ENCODE measurements around the gene AIFM3. TPM values are rescaled to one million over a fixed set of nuclear protein-coding genes. Genes with fewer than 3 reads are reported as not detected.

Gene AIFM3
- total RNA-seq, 1 experiment from 2014 or later: 9.7 TPM

DNA sequence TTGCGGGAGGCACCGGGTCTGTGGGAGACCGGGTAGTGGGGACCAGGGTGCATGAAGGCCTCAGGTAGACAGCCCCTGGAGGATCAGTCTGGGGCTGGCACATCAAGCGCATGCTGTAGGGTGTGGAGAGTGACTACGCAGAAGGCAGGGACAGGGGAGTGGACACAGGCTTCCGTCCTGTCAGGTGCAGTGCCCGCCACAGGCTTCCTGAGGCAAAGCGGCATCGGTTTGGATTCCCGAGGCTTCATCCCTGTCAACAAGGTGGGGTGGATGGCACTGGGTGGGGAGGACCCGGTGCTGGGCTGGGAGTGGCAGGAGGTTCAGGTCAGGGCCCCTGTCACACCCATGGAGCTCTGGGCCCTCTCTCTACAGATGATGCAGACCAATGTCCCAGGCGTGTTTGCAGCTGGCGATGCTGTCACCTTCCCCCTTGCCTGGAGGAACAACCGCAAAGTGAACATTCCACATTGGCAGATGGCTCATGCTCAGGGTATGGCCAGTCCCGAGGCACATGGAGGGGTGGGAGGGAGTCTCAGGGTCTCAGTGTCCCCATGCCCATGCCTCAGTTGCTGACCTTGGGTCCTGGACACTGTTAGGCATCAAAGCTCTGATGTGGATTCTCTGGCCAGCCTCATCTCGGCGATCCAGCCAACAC lies 10.6 kb downstream of the AIFM3 start:
- Histone ChIP-seq H3K9me3 (ENCODE audit: control insufficient read depth in 1 of 2, insufficient read depth in 1 of 2, low read depth in 1 of 2, low read length in 2 of 2) (peaks cover 4 to 10% of the 10 kb centered on the region in 2 experiments; a peak in 1 of 4 replicates), H3K9ac (ENCODE audit: low read length) (no peak overlapping the region), H4K20me1 (ENCODE audit: insufficient read depth) (no peaks in the 10 kb centered on the region), H3K36me3 (ENCODE audit: control insufficient read depth in 1 of 2, insufficient read depth in 2 of 2, low read length in 2 of 2) (no peaks in the 10 kb centered on the region), H3K4me2 (ENCODE audit: low read length) (no peak overlapping the region), H3K9me2 (ENCODE audit: insufficient read depth) (no peaks in the 10 kb centered on the region), H3K27ac (ENCODE audit: low read depth, low read length) (no peak overlapping the region), H3K4me3 (replicated peaks in 1 of 2; ENCODE audit: low read depth in 1 of 2, low read length in 2 of 2) (no peak overlapping the region), H3K79me2 (ENCODE audit: insufficient read depth, low read length) (peaks cover 7% of the 10 kb centered on the region), H3K27me3 (ENCODE audit: insufficient read depth, low read length) (no peaks in the 10 kb centered on the region), H3K4me1 (ENCODE audit: control insufficient read depth in 1 of 2, insufficient read depth in 2 of 2, low read length in 2 of 2) (peaks cover 3 to 11% of the 10 kb centered on the region in 2 experiments; a peak in 2 of 4 replicates), H2AFZ (ENCODE audit: low read depth, low read length, poor library complexity, severe bottlenecking) (no peak overlapping the region)
- RAD21 ChIA-PET (ENCODE audit: low non-redundant PET in 1 of 2, low total read pairs in 2 of 2, uncharacterized antibody in 2 of 2, unreplicated experiment in 2 of 2): interaction anchor here in 1 of 2 experiments (0.7 kb wide), 1 partner anchor 7 kb away, joined by 4 read pairs; no protein-coding TSS in a partner anchor
- ATAC-seq (no peak), DNase-seq (ENCODE audit: low read depth, low spot score) (no peak)
- POLR2A ChIA-PET: no interaction called here
- TF ChIP-seq SIN3A (IDR thresholded peaks at IDR 0.05; ENCODE audit: low read depth) (no peak), EZH2phosphoT487 (IDR thresholded peaks at IDR 0.05; ENCODE audit: borderline replicate concordance) (no peak), EZH2 (IDR thresholded peaks at IDR 0.05) (no peak), ZFX (IDR thresholded peaks at IDR 0.05) (no peak)
- intact Hi-C loops (cut with micrococcal nuclease): no loop called here
- CTCF ChIA-PET: no interaction called here
- no TSS peak for BruUV-seq (replicated peaks)

GRCh38 chr22:20978419-20978818 lies 11.4 kb downstream of the AIFM3 start:
- H3K27me3 ChIP-seq (ENCODE audit: insufficient read depth, low read length): no peaks in the 10 kb centered on the region
- H3K9me3 ChIP-seq (ENCODE audit: control insufficient read depth in 1 of 2, insufficient read depth in 1 of 2, low read depth in 1 of 2, low read length in 2 of 2): peaks cover 4 to 10% of the 10 kb centered on the region in 2 experiments; a peak in 1 of 4 replicates
- H3K4me3 ChIP-seq (replicated peaks in 1 of 2; ENCODE audit: low read depth in 1 of 2, low read length in 2 of 2): no peak overlapping the region
- DNase-seq (ENCODE audit: low read depth, low spot score): no peak
- intact Hi-C loops (cut with micrococcal nuclease): no loop called here
- no peak overlapping the region for H3K27ac ChIP-seq (ENCODE audit: low read depth, low read length)
- H4K20me1 ChIP-seq (ENCODE audit: insufficient read depth): no peaks in the 10 kb centered on the region
- H2AFZ ChIP-seq (ENCODE audit: low read depth, low read length, poor library complexity, severe bottlenecking): no peak overlapping the region
- no peaks in the 10 kb centered on the region; a peak in 1 of 4 replicates for H3K36me3 ChIP-seq (ENCODE audit: control insufficient read depth in 1 of 2, insufficient read depth in 2 of 2, low read length in 2 of 2)
- CTCF ChIA-PET: no interaction called here
- POLR2A ChIA-PET: no interaction called here
- no peak for ATAC-seq
- H3K9ac ChIP-seq (ENCODE audit: low read length): no peak overlapping the region
- H3K9me2 ChIP-seq (ENCODE audit: insufficient read depth): no peaks in the 10 kb centered on the region
- no TSS peak for BruUV-seq (replicated peaks)
- H3K79me2 ChIP-seq (ENCODE audit: insufficient read depth, low read length): peaks cover 15% of the 10 kb centered on the region
- H3K4me1 ChIP-seq (ENCODE audit: control insufficient read depth in 1 of 2, insufficient read depth in 2 of 2, low read length in 2 of 2): peaks cover 6 to 17% of the 10 kb centered on the region in 2 experiments; a peak in 2 of 4 replicates
- H3K4me2 ChIP-seq (ENCODE audit: low read length): no peak overlapping the region
- RAD21 ChIA-PET (ENCODE audit: low non-redundant PET in 1 of 2, low total read pairs in 2 of 2, uncharacterized antibody in 2 of 2, unreplicated experiment in 2 of 2): interaction anchor here in 1 of 2 experiments (0.7 kb wide), 1 partner anchor 8 kb away, joined by 4 read pairs; no protein-coding TSS in a partner anchor
- TF ChIP-seq ELF1 (IDR thresholded peaks at IDR 0.05; ENCODE audit: borderline replicate concordance, low read depth): no peak
- TF ChIP-seq EGR1 (IDR thresholded peaks at IDR 0.05; ENCODE audit: low read depth): no peak
- TF ChIP-seq, protein P1, sequence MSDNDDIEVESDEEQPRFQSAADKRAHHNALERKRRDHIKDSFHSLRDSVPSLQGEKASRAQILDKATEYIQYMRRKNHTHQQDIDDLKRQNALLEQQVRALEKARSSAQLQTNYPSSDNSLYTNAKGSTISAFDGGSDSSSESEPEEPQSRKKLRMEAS (IDR thresholded peaks at IDR 0.05): no peak
- TF ChIP-seq ATF3 (IDR thresholded peaks at IDR 0.05): no peak
- TF ChIP-seq EZH2phosphoT487 (IDR thresholded peaks at IDR 0.05; ENCODE audit: borderline replicate concordance): no peak
- no peak for TF ChIP-seq CEBPB (IDR thresholded peaks at IDR 0.05; ENCODE audit: low read depth)
- TF ChIP-seq CBX3 (IDR thresholded peaks at IDR 0.05; ENCODE audit: low read depth): no peak
- TF ChIP-seq, protein P2, sequence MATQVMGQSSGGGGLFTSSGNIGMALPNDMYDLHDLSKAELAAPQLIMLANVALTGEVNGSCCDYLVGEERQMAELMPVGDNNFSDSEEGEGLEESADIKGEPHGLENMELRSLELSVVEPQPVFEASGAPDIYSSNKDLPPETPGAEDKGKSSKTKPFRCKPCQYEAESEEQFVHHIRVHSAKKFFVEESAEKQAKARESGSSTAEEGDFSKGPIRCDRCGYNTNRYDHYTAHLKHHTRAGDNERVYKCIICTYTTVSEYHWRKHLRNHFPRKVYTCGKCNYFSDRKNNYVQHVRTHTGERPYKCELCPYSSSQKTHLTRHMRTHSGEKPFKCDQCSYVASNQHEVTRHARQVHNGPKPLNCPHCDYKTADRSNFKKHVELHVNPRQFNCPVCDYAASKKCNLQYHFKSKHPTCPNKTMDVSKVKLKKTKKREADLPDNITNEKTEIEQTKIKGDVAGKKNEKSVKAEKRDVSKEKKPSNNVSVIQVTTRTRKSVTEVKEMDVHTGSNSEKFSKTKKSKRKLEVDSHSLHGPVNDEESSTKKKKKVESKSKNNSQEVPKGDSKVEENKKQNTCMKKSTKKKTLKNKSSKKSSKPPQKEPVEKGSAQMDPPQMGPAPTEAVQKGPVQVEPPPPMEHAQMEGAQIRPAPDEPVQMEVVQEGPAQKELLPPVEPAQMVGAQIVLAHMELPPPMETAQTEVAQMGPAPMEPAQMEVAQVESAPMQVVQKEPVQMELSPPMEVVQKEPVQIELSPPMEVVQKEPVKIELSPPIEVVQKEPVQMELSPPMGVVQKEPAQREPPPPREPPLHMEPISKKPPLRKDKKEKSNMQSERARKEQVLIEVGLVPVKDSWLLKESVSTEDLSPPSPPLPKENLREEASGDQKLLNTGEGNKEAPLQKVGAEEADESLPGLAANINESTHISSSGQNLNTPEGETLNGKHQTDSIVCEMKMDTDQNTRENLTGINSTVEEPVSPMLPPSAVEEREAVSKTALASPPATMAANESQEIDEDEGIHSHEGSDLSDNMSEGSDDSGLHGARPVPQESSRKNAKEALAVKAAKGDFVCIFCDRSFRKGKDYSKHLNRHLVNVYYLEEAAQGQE (IDR thresholded peaks at IDR 0.05; ENCODE audit: low read depth): no peak
- no peak for TF ChIP-seq POLR2AphosphoS5 (IDR thresholded peaks at IDR 0.05; ENCODE audit: low read depth, low read length)
- no peak for TF ChIP-seq POLR2A (IDR thresholded peaks at IDR 0.05; ENCODE audit: borderline replicate concordance, extremely low read depth, insufficient read depth, insufficient read length)
- no peak for TF ChIP-seq SRF (IDR thresholded peaks at IDR 0.05; ENCODE audit: low read depth)
- no peak for TF ChIP-seq TCF7L2 (IDR thresholded peaks at IDR 0.05; ENCODE audit: borderline replicate concordance, extremely low read depth, insufficient read depth, insufficient read length)
- TF ChIP-seq ZFX (IDR thresholded peaks at IDR 0.05): no peak
- TF ChIP-seq SP1 (IDR thresholded peaks at IDR 0.05; ENCODE audit: low read depth): no peak
